B cell (primary cell): ENCODE data around the gene PSMC5.
"Not testable (repeated sequence)": the region's sequence is repeated elsewhere in the genome, so short reads cannot be mapped to it uniquely, and the experiment has no call there.

Experiments
- CTCF ChIP-seq: fragments of 200-600 bp; IDR thresholded peaks from one replicate; pipeline ENCODE4 v1.8.0; 2022; ENCODE audit warnings: antibody characterized with exemption, mild to moderate bottlenecking
- EZH2 ChIP-seq: IDR thresholded peaks from 2 replicates; pipeline ENCODE4 v1.6.1; 2012; ENCODE audit warnings: borderline replicate concordance, low read depth, mild to moderate bottlenecking, moderate library complexity, low read length; ENCODE audit not compliant: insufficient read depth, poor library complexity, severe bottlenecking

- not testable (repeated sequence) for TF ChIP-seq EZH2, CTCF
Measured at GRCh38 chr17:63866625-63867024, 39.4 kb downstream of the PSMC5 start.
